Stomach (tissue), 9 donors: ENCODE data around the gene NT5DC1. TPM values are rescaled to one million over a fixed set of nuclear protein-coding genes. Genes with fewer than 3 reads are reported as not detected.

Source experiments
- DNase-seq, 2 donors: peaks; one replicate each; pipeline versions ENCODE4 v3.0.0 to v3.0.0-alpha.2; 2013 to 2019
- H3K27ac ChIP-seq, 5 donors: fragments of 200-600 bp in 4 of 5; sonication (generic) in 4 of 5; one replicate each; pipeline ENCODE4 v1.5.1; 2013 to 2019; ENCODE audit warnings: mild to moderate bottlenecking in 1 of 5, moderate library complexity in 1 of 5
- H3K27me3 ChIP-seq, 3 donors: fragments of 200-600 bp; sonication (generic); one replicate each; pipeline ENCODE4 v1.5.1; 2017 to 2019; ENCODE audit warnings: mixed run types in 1 of 3
- H3K36me3 ChIP-seq, 4 donors: fragments of 200-600 bp; sonication (generic); 1 replicate in 3 of 4; 2 replicates in 1 of 4; pipeline ENCODE4 v1.5.1; 2016 to 2019
- H3K4me1 ChIP-seq, 4 donors: fragments of 200-600 bp; sonication (generic); one replicate each; pipeline ENCODE4 v1.5.1; 2016 to 2019
- H3K4me3 ChIP-seq, 4 donors: fragments of 200-600 bp; sonication (generic) in 3 of 4; one replicate each; pipeline ENCODE4 v1.5.1; 2016 to 2019; ENCODE audit warnings: mild to moderate bottlenecking in 1 of 4
- H3K9me3 ChIP-seq, 4 donors: fragments of 200-600 bp; sonication (generic); one replicate each; pipeline ENCODE4 v1.5.1; 2016 to 2019
- CTCF ChIP-seq, 7 experiments: fragments of 450-650 bp in 4 of 7; fragments of 200-600 bp in 3 of 7; sonication (generic) in 3 of 7; IDR thresholded peaks; one replicate each; pipeline ENCODE4 v1.5.1; 2016 to 2019; ENCODE audit warnings: antibody characterized with exemption in 7 of 7, control low read depth in 2 of 7, mild to moderate bottlenecking in 1 of 7
- EP300 ChIP-seq: sonication (generic); formaldehyde crosslinking; IDR thresholded peaks from one replicate; pipeline ENCODE4 v1.6.1; 2017; ENCODE audit warnings: antibody characterized with exemption
- POLR2A ChIP-seq, 4 donors: fragments of 450-650 bp; IDR thresholded peaks; one replicate each; pipeline ENCODE4 v1.6.1; 2016; ENCODE audit warnings: antibody characterized with exemption in 4 of 4, control low read depth in 2 of 4, mild to moderate bottlenecking in 1 of 4, moderate library complexity in 1 of 4
- POLR2AphosphoS5 ChIP-seq, 3 donors: sonication (generic); formaldehyde crosslinking; IDR thresholded peaks; one replicate each; pipeline ENCODE4 v1.6.1; 2016; ENCODE audit warnings: antibody characterized with exemption in 3 of 3
- WGBS, 5 donors: extraction: QIAGEN DNeasy Blood & Tissue Kit in 3 of 5; methylation state at CpG; one replicate each; pipeline versions ENCODE4 v1.1.5 to v1.1.7; 2013 to 2018; 5-methylcytosine and 5-hydroxymethylcytosine counted together
- intact Hi-C: fragments of 100-400 bp; cut with DNase I; formaldehyde crosslinking; loops from one replicate; pipeline ENCODE4 v1.15.1; 2023; ENCODE audit warnings: low total_unique reads
- polyA plus RNA-seq, 3 donors: library from polyadenylated mRNA; stranded (reverse); fragments of 200-250 nt; gene quantifications; one replicate each; pipeline ENCODE4 v1.2.3, GENCODE V29; 2013
- total RNA-seq, 5 donors: library from RNA; depleted of rRNA; stranded (reverse); fragments of >200 nt; gene quantifications; one replicate each; pipeline versions ENCODE4 v1.1.0 to v1.2.3, GENCODE V29; 2014 to 2016
- donor health status: healthy with polysubstance abuse.
- donor health status: Bipolar disorder and iron deficiency.
- donor health status: healthy.

Gene NT5DC1
- total and polyA plus RNA-seq, 8 donors = 8.0 to 136 (median 17.4) TPM

DNA sequence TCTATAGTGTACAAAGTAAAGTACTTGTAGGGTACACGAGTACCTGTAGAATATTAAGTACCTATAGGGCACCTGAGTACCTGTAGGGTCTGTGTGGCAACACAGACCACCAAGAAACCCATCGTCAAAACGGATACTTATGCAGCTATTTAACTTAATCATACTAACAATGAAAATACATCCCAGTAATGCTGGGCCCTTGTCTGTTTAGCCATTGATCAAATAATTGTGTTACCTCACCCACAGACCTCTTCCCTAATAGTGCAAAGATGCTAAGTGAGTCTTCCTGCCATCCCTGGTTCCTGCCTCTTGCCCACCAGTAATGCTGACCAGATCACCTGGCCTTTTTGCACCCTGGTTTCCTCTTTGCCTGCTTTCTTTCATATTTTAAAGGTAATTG, 32.8 kb downstream of the NT5DC1 start:
- no peak for TF ChIP-seq CTCF (IDR thresholded peaks at IDR 0.05)
- no peak for TF ChIP-seq EP300
- TF ChIP-seq POLR2A (IDR thresholded peaks at IDR 0.05) = no peak
- no peak for TF ChIP-seq POLR2AphosphoS5 (IDR thresholded peaks at IDR 0.05)
- no peak overlapping the region for H3K27ac ChIP-seq
- H3K4me1 ChIP-seq = peaks cover 0 to 5% (median 0%) of the 10 kb centered on the region in 4 donors
- WGBS, 5 donors = 84 to 92% (median 88%) methylated on average over 3 of the region's 3 CpGs
- DNase-seq = no peak
- H3K9me3 ChIP-seq = no peaks in the 10 kb centered on the region
- intact Hi-C loops = no loop called here
- no peak overlapping the region for H3K4me3 ChIP-seq
- H3K27me3 ChIP-seq = no peaks in the 10 kb centered on the region
- peaks cover 0 to 8% (median 3%) of the 10 kb centered on the region in 4 donors for H3K36me3 ChIP-seq

- Histone ChIP-seq H3K4me1 (no peaks in the 10 kb centered on the region), H3K4me3 (no peak overlapping the region), H3K36me3 (peaks cover 0 to 8% (median 6%) of the 10 kb centered on the region in 4 donors), H3K27me3 (no peaks in the 10 kb centered on the region), H3K9me3 (no peaks in the 10 kb centered on the region), H3K27ac (no peak overlapping the region)
- no peak for DNase-seq
- WGBS, 5 donors = 78 to 92% (median 85%) methylated on average over 1 of the region's 1 CpG
- intact Hi-C loops = no loop called here
- TF ChIP-seq CTCF (IDR thresholded peaks at IDR 0.05) (no peak), POLR2A (IDR thresholded peaks at IDR 0.05) (no peak), EP300 (no peak), POLR2AphosphoS5 (IDR thresholded peaks at IDR 0.05) (no peak)
Measured at GRCh38 chr6:116136373-116136772, 35.7 kb downstream of the NT5DC1 start.

GRCh38 chr6:116136933-116137340, 36.3 kb downstream of the NT5DC1 start:
- no peak for DNase-seq
- intact Hi-C loops = no loop called here
- H3K27me3 ChIP-seq = no peaks in the 10 kb centered on the region
- TF ChIP-seq POLR2A (IDR thresholded peaks at IDR 0.05) (no peak), CTCF (IDR thresholded peaks at IDR 0.05) (no peak), POLR2AphosphoS5 (IDR thresholded peaks at IDR 0.05) (no peak), EP300 (no peak)
- H3K9me3 ChIP-seq = no peaks in the 10 kb centered on the region
- WGBS, 5 donors = 69 to 86% (median 83%) methylated on average over 5 of the region's 5 CpGs
- no peak overlapping the region for H3K27ac ChIP-seq
- H3K4me3 ChIP-seq = no peak overlapping the region
- H3K4me1 ChIP-seq = no peaks in the 10 kb centered on the region
- peaks cover 0 to 8% (median 6%) of the 10 kb centered on the region in 4 donors for H3K36me3 ChIP-seq

DNA sequence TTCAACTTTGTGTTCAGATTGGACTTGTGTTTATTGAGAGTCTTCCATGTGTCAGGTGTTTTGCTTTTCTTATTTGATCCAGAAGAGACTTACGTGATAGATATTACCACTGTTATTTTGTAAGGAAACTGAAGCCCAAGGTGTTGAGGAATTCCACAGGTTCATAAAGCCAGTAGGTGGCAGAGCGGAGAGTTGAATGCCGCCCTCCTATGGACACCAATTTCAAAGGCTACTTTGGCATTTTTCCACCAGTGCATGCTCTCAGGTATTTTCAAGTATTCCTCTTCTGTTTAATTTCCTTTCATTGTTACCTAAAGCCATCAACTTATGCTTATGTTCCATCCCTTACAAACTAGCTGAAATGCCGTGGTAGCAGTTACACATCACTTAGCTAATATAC, 39.3 kb downstream of the NT5DC1 start:
- TF ChIP-seq EP300 (no peak), POLR2AphosphoS5 (IDR thresholded peaks at IDR 0.05) (no peak), CTCF (IDR thresholded peaks at IDR 0.05) (no peak), POLR2A (IDR thresholded peaks at IDR 0.05) (no peak)
- H3K27ac ChIP-seq = no peak overlapping the region
- H3K27me3 ChIP-seq = no peaks in the 10 kb centered on the region
- intact Hi-C loops = no loop called here
- H3K9me3 ChIP-seq = no peaks in the 10 kb centered on the region
- peaks cover 0 to 4% (median 0%) of the 10 kb centered on the region in 4 donors for H3K36me3 ChIP-seq
- 86 to 95% (median 90%) methylated on average over 4 of the region's 4 CpGs for WGBS, 5 donors
- H3K4me1 ChIP-seq = peaks cover 0 to 5% (median 2%) of the 10 kb centered on the region in 4 donors
- H3K4me3 ChIP-seq = no peak overlapping the region
- DNase-seq = no peak
